Panc1 (cell line): ENCODE data around the gene FBXL12. TPM values are rescaled to one million over a fixed set of nuclear protein-coding genes. Genes with fewer than 3 reads are reported as not detected.

Source experiments
- ATAC-seq: fragments of 200-7000 bp; cut with Tn5 transposase; 2 replicates; pipeline ENCODE4 v1.9.1; 2020; ENCODE audit warnings: mild to moderate bottlenecking, moderate library complexity
- BruUV-seq: library from RNA; stranded (reverse); fragments of 400-500 nt; replicated peaks from 2 replicates; lab custom pipeline; 2021; lab: Mats Ljungman, UMichigan
- CTCF ChIA-PET: fragments of 300-600 bp; sonication (Branson Sonifier 250); formaldehyde crosslinking; loops from one replicate; lab custom pipeline; 2022; ENCODE audit warnings: antibody characterized with exemption; lab: Charles Lee
- POLR2A ChIA-PET: fragments of 300-600 bp; sonication (Branson Sonifier 250); formaldehyde crosslinking; loops from one replicate; lab custom pipeline; 2022; ENCODE audit warnings: antibody characterized with exemption; lab: Charles Lee
- DNase-seq: peaks from one replicate; pipeline ENCODE4 v3.0.0-alpha.2; 2010; ENCODE audit warnings: low read depth, low spot score
- H3K27ac ChIP-seq: 2 replicates; pipeline ENCODE4 v1.5.1; 2011; ENCODE audit warnings: mild to moderate bottlenecking, low read length, inconsistent platforms
- H3K27me3 ChIP-seq: fragments of 200-500 bp; sonication (Bioruptor generic); 2 replicates; pipeline ENCODE4 v1.6.0; 2014; ENCODE audit warnings: low read length, inconsistent platforms; ENCODE audit not compliant: control insufficient read depth, insufficient read depth
- H3K36me3 ChIP-seq: fragments of 200-500 bp; sonication (Bioruptor generic); 2 replicates; pipeline ENCODE4 v1.5.1; 2014; ENCODE audit warnings: inconsistent platforms, mild to moderate bottlenecking, low read length, moderate library complexity; ENCODE audit not compliant: control insufficient read depth, insufficient read depth
- H3K4me1 ChIP-seq: 2 replicates; pipeline ENCODE4 v1.5.1; 2011; ENCODE audit warnings: inconsistent platforms, mild to moderate bottlenecking, low read length, moderate library complexity; ENCODE audit not compliant: control insufficient read depth, insufficient read depth
- H3K4me3 ChIP-seq, 2 experiments: 2 replicates each; pipeline ENCODE4 v1.5.1; 2011 to 2012; ENCODE audit warnings: low read depth in 2 of 2, low read length in 2 of 2, mild to moderate bottlenecking in 2 of 2, inconsistent platforms in 1 of 2, moderate library complexity in 1 of 2
- H3K9me3 ChIP-seq: fragments of 200-500 bp; sonication (Bioruptor generic); 2 replicates; pipeline ENCODE4 v1.5.1; 2014; ENCODE audit warnings: low read depth, mild to moderate bottlenecking, inconsistent platforms, low read length, moderate library complexity; ENCODE audit not compliant: control insufficient read depth, insufficient read depth
- POLR2AphosphoS5 ChIP-seq: IDR thresholded peaks from 2 replicates; pipeline ENCODE4 v1.6.1; 2012; ENCODE audit warnings: mild to moderate bottlenecking, low read depth, low read length, moderate library complexity
- REST ChIP-seq, 2 experiments: IDR thresholded peaks; 2 replicates each; pipeline ENCODE4 v1.6.1; 2011 to 2012; ENCODE audit warnings: low read depth in 2 of 2, control low read depth in 1 of 2, low read length in 1 of 2, mild to moderate bottlenecking in 1 of 2, moderate library complexity in 1 of 2; ENCODE audit not compliant: insufficient read depth in 1 of 2
- SIN3A ChIP-seq: IDR thresholded peaks from 2 replicates; pipeline ENCODE4 v1.6.1; 2012; ENCODE audit warnings: low read depth, mild to moderate bottlenecking, low read length, moderate library complexity, borderline replicate concordance; ENCODE audit not compliant: insufficient read depth
- TCF7L2 ChIP-seq: IDR thresholded peaks from 2 replicates; pipeline ENCODE4 v1.6.1; 2011; ENCODE audit warnings: mild to moderate bottlenecking, low read depth, low read length, inconsistent platforms
- in situ Hi-C: cut with HindIII; loops from 2 replicates; pipeline ENCODE4 v1.10.0; 2016; ENCODE audit warnings: low sequenced_read_pairs, low pct_unique_long_range_greater_than_20kb
- intact Hi-C: fragments of 100-400 bp; cut with micrococcal nuclease; formaldehyde crosslinking; loops from one replicate; pipeline ENCODE4 v1.10.0; 2022; ENCODE audit not compliant: unreplicated experiment
- total RNA-seq: library from RNA; stranded (reverse); gene quantifications from one replicate; pipeline ENCODE4 v1.2.1, GENCODE V29; 2021; ENCODE audit not compliant: unreplicated experiment
- TF ChIP-seq, protein P1 (sequence below): fragments of 450-650 bp; IDR thresholded peaks from 2 replicates; pipeline ENCODE4 v1.5.1; 2017; ENCODE audit warnings: mild to moderate bottlenecking

Gene FBXL12
- total RNA-seq, 1 experiment from 2014 or later: 29.2 TPM

DNA sequence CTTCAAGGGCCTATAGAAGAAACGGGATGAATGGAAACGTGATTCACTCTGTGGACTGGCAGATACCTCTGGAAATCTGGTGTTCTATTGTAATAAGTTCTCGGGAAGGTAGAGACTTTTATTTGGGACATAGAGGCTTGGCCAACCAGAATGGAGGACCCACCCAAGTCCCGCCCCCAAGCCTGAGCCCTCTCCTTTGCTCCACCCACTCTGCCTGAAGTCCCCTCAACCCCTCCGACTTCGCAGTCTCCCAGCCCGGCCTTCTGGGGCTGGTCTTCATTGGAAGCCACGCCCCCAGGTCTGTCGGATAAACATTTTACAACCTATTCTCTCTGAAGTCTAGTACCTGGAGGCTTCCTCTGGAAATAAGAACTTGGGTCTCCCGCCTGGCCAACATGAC lies 16.9 kb downstream of the FBXL12 start:
- intact Hi-C loops: no loop called here
- Histone ChIP-seq H3K36me3 (no peaks in the 10 kb centered on the region), H3K9me3 (no peaks in the 10 kb centered on the region), H3K27me3 (no peaks in the 10 kb centered on the region), H3K27ac (no peak overlapping the region), H3K4me3 (no peak overlapping the region), H3K4me1 (no peaks in the 10 kb centered on the region)
- no TSS peak for BruUV-seq
- DNase-seq (no peak), ATAC-seq (no peak)
- POLR2A ChIA-PET: no interaction called here
- no peak for TF ChIP-seq SIN3A
- TF ChIP-seq TCF7L2: no peak
- TF ChIP-seq, protein P1, sequence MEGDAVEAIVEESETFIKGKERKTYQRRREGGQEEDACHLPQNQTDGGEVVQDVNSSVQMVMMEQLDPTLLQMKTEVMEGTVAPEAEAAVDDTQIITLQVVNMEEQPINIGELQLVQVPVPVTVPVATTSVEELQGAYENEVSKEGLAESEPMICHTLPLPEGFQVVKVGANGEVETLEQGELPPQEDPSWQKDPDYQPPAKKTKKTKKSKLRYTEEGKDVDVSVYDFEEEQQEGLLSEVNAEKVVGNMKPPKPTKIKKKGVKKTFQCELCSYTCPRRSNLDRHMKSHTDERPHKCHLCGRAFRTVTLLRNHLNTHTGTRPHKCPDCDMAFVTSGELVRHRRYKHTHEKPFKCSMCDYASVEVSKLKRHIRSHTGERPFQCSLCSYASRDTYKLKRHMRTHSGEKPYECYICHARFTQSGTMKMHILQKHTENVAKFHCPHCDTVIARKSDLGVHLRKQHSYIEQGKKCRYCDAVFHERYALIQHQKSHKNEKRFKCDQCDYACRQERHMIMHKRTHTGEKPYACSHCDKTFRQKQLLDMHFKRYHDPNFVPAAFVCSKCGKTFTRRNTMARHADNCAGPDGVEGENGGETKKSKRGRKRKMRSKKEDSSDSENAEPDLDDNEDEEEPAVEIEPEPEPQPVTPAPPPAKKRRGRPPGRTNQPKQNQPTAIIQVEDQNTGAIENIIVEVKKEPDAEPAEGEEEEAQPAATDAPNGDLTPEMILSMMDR: no peak
- TF ChIP-seq POLR2AphosphoS5: no peak
- TF ChIP-seq REST (IDR thresholded peaks at IDR 0.05; ENCODE audit: insufficient read depth in 1 of 2, low read depth in 2 of 2, low read length in 1 of 2): no peak
- in situ Hi-C loops: no loop called here
- CTCF ChIA-PET: no interaction called here

DNA sequence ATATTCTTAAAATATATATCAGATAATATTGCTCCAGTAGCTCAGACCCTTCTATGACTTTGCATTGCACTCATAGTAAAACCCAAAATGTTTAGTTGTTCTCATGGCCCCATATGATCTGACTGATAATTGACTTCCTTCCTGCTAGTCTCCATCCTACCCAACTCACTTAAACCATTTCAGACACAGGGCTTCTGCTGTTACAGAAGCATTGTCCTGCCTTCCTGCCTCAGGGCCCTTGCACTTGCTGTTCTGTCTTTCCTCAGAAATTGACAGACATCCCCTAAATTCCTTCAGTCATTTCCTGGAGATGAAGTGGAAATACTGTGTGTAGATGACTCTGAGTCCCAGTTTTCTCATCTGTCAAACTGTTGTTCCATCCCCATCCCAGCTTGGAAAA lies 19.7 kb downstream of the FBXL12 start:
- no peak overlapping the region for H3K27ac ChIP-seq
- H3K27me3 ChIP-seq: no peaks in the 10 kb centered on the region
- BruUV-seq: no TSS peak
- H3K36me3 ChIP-seq: no peaks in the 10 kb centered on the region
- H3K4me1 ChIP-seq: no peaks in the 10 kb centered on the region
- H3K9me3 ChIP-seq: no peaks in the 10 kb centered on the region
- no peak overlapping the region for H3K4me3 ChIP-seq
- ChIA-PET CTCF (interaction anchor here (0.5 kb wide), 1 partner anchor 17 kb away, joined by 4 read pairs; no protein-coding TSS in a partner anchor), POLR2A (interaction anchor here (0.6 kb wide), 1 partner anchor 194 kb away, joined by 4 read pairs; no protein-coding TSS in a partner anchor)
- DNase-seq (no peak), ATAC-seq (no peak)
- in situ Hi-C loops (no loop called here), intact Hi-C loops (loop anchor here (5.0 to 10.0 kb wide), 2 partner anchors 214 to 662 kb away; partner anchors contain the start of gene ZNF121)
- TF ChIP-seq SIN3A: no peak
- no peak for TF ChIP-seq TCF7L2
- TF ChIP-seq, protein P1: no peak
- TF ChIP-seq REST (IDR thresholded peaks at IDR 0.05; ENCODE audit: insufficient read depth in 1 of 2, low read depth in 2 of 2, low read length in 1 of 2): no peak
- TF ChIP-seq POLR2AphosphoS5: no peak
